Esophagus (tissue), 2 donors: ENCODE data around the gene ATP2C2. TPM values are rescaled to one million over a fixed set of nuclear protein-coding genes. Genes with fewer than 3 reads are reported as not detected.
"Not testable (repeated sequence)": the region's sequence is repeated elsewhere in the genome, so short reads cannot be mapped to it uniquely, and the experiment has no call there.

Experiments
- H3K27ac ChIP-seq, 2 donors: one replicate each; pipeline ENCODE4 v1.5.1; 2013; ENCODE audit warnings: low read depth in 2 of 2, mild to moderate bottlenecking in 2 of 2, inconsistent platforms in 1 of 2, low read length in 1 of 2, moderate library complexity in 1 of 2
- H3K27me3 ChIP-seq, 2 donors: one replicate each; pipeline ENCODE4 v1.6.1; 2013; ENCODE audit warnings: low read length in 2 of 2, control low read depth in 1 of 2, mild to moderate bottlenecking in 1 of 2; ENCODE audit not compliant: insufficient read depth in 2 of 2, control insufficient read depth in 1 of 2
- H3K36me3 ChIP-seq, 2 donors: one replicate each; pipeline ENCODE4 v1.6.1; 2013; ENCODE audit warnings: low read length in 1 of 2; ENCODE audit not compliant: control insufficient read depth in 2 of 2, insufficient read depth in 2 of 2
- H3K4me1 ChIP-seq, 2 donors: one replicate each; pipeline ENCODE4 v1.6.1; 2013; ENCODE audit warnings: low read length in 1 of 2; ENCODE audit not compliant: control insufficient read depth in 2 of 2, insufficient read depth in 2 of 2
- H3K4me3 ChIP-seq, 2 donors: one replicate each; pipeline ENCODE4 v1.5.1; 2013; ENCODE audit warnings: low read length in 2 of 2, mild to moderate bottlenecking in 2 of 2, low read depth in 1 of 2, moderate library complexity in 1 of 2
- H3K9me3 ChIP-seq, 2 donors: one replicate each; pipeline ENCODE4 v1.6.1; 2013; ENCODE audit warnings: mild to moderate bottlenecking in 2 of 2, low read depth in 1 of 2, low read length in 1 of 2, moderate library complexity in 1 of 2; ENCODE audit not compliant: control insufficient read depth in 2 of 2, insufficient read depth in 1 of 2
- WGBS, 2 donors: extraction: QIAGEN DNeasy Blood & Tissue Kit; methylation state at CpG; one replicate each; pipeline ENCODE4 v1.1.7; 2013; 5-methylcytosine and 5-hydroxymethylcytosine counted together
- polyA plus RNA-seq, 2 donors: library from polyadenylated mRNA; stranded (reverse); fragments of 200-250 nt; gene quantifications; one replicate each; pipeline ENCODE4 v1.2.3, GENCODE V29; 2013
- donor health status: healthy with polysubstance abuse.
- donor health status: Bipolar disorder and iron deficiency.

The ATP2C2 gene
- polyA plus RNA-seq, 2 donors = 1.1 to 2.2 TPM

DNA sequence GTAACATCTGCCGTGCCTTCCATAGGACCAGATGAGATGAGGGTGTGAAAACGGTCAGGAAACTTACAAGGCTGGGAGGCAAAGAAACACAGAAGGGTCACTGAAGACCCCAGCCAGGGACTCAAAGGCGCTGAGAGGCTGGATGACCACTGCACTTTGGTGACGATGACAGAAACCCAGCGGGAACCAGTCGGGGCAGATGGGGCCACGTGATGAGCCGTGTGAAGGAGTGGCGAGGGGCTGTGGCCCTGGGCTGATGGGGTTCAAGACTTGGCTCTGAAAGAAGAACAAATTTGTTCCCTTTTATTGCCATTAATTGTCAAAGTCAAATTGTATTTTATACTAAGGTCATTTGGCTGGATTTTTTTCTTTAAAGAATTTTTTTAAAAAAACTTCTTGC is 28.6 kb upstream of the ATP2C2 start:
- no peaks in the 10 kb centered on the region for H3K36me3 ChIP-seq
- H3K27me3 ChIP-seq = no peaks in the 10 kb centered on the region
- no peak overlapping the region for H3K27ac ChIP-seq
- H3K4me1 ChIP-seq = peaks cover 0 to 3% of the 10 kb centered on the region in 2 donors
- 80 to 81% methylated on average over 9 of the region's 9 CpGs for WGBS, 2 donors
- H3K9me3 ChIP-seq = no peaks in the 10 kb centered on the region
- no peak overlapping the region for H3K4me3 ChIP-seq

GRCh38 chr16:84340325-84341040 is 27.9 kb upstream of the ATP2C2 start:
- Histone ChIP-seq H3K4me3 (no peak overlapping the region), H3K9me3 (no peaks in the 10 kb centered on the region), H3K27me3 (no peaks in the 10 kb centered on the region), H3K27ac (peak overlapping the region; percentile 12 to 43), H3K4me1 (peaks cover 0 to 3% of the 10 kb centered on the region in 2 donors), H3K36me3 (no peaks in the 10 kb centered on the region)
- WGBS, 2 donors = 59 to 61% methylated on average over 18 of the region's 18 CpGs

DNA sequence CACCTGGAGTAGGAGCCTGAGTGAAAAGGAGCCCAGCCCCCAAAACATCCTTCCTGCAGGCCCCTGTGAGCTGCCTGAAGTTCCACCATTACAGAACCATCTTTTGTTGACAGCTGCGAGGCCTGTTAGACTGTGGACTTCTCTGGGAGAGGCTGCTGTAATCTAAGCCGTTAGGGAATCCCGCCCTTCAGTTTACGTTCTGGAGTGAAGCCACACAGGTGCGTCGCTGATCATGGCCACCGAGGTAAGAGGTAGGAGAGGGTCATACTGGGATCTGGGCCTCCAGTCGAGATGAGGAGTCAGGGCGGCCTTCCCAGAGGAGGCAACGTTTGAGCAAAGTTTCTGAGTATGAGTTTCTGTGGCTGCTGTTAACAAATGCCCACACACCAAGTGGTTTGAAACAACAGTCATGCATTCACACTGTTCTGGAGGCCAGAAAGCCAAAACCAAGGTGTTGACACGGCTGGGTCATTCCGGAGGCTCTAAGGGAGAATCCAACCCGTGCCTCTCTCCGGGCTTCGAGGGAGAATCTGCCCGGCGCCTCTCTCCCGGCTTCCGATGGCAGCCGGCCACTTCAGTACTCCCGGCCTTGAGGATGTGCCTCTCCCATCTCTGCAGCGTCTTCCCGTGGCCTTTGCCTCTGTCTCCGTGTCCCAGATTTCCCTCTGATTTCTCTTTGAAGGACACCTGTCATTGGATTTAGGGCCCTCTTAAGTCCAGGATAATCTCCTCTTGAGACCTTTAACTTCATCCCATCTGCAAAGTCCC is 26.6 kb upstream of the ATP2C2 start:
- 80 to 90% methylated on average over 24 of the region's 24 CpGs for WGBS, 2 donors
- Histone ChIP-seq H3K9me3 (no peaks in the 10 kb centered on the region), H3K4me1 (peaks cover 0 to 3% of the 10 kb centered on the region in 2 donors), H3K27ac (no peak overlapping the region), H3K4me3 (no peak overlapping the region), H3K27me3 (no peaks in the 10 kb centered on the region), H3K36me3 (no peaks in the 10 kb centered on the region)

- not testable (repeated sequence) for H3K4me3 ChIP-seq, H3K36me3 ChIP-seq, H3K9me3 ChIP-seq, H3K27me3 ChIP-seq, H3K4me1 ChIP-seq, H3K27ac ChIP-seq
- WGBS, 2 donors = 93 to 94% methylated on average over 10 of the region's 10 CpGs
Measured at GRCh38 chr16:84343800-84344199, 24.5 kb upstream of the ATP2C2 start.

GRCh38 chr16:84344781-84345180 is 23.6 kb upstream of the ATP2C2 start:
- Histone ChIP-seq H3K27me3 (no peaks in the 10 kb centered on the region), H3K4me1 (peaks cover 0 to 3% of the 10 kb centered on the region in 2 donors), H3K36me3 (no peaks in the 10 kb centered on the region), H3K4me3 (no peak overlapping the region), H3K9me3 (no peaks in the 10 kb centered on the region), H3K27ac (no peak overlapping the region)
- 84 to 89% methylated on average over 8 of the region's 8 CpGs for WGBS, 2 donors

DNA sequence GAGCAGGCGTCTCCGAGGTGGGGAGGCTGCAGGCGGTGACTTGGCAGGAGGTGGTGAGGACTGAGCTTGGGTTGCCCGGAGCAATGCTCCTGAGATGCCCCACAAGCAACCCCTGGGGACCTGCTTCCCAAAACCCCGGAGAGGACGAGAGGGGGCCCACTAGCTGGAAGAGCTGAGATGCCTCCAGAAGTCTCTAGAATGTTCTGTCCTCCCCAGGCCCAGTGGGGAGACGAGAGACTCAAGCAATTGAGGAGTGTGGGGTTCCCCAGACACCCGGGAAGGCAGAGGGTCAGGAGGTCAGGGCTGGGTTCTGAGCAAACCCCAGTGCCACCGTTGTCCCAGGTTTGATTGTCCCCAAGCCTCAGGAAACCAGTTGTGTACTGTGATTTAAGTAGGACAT is 21.2 kb upstream of the ATP2C2 start:
- no peak overlapping the region for H3K27ac ChIP-seq
- 80 to 87% methylated on average over 8 to 9 of the region's 9 CpGs for WGBS, 2 donors
- no peaks in the 10 kb centered on the region for H3K4me1 ChIP-seq
- no peaks in the 10 kb centered on the region for H3K27me3 ChIP-seq
- H3K4me3 ChIP-seq = no peak overlapping the region
- no peaks in the 10 kb centered on the region for H3K9me3 ChIP-seq
- no peaks in the 10 kb centered on the region for H3K36me3 ChIP-seq

DNA sequence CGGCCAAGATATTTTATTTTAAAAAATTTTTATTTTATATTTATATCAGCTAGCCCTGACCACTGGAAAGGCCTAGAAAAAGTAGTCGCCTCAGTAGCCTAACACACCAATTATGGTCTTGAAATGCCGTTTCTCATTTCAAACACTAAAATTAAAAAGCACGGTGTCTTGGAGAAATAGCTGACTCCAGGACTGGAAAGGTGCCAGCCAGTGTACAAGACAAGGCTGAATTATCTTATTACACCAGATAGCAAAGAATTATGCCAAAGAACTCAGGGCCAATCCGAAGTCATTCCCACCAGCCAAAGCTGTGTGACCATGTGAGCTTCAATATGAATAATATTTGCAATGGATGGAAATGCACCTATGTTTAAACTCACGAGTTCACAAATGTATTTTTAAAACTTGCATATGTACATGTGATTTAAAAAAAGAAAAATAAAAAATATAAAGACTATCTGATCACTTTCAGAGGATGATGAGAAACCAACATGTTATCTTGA is 19.9 kb upstream of the ATP2C2 start:
- 70 to 76% methylated on average over 6 of the region's 6 CpGs for WGBS, 2 donors
- Histone ChIP-seq H3K4me1 (no peaks in the 10 kb centered on the region), H3K4me3 (no peak overlapping the region), H3K27me3 (no peaks in the 10 kb centered on the region), H3K9me3 (no peaks in the 10 kb centered on the region), H3K27ac (no peak overlapping the region), H3K36me3 (no peaks in the 10 kb centered on the region)

- Histone ChIP-seq H3K4me1 (no peaks in the 10 kb centered on the region), H3K27ac (no peak overlapping the region), H3K4me3 (no peak overlapping the region), H3K9me3 (no peaks in the 10 kb centered on the region), H3K27me3 (no peaks in the 10 kb centered on the region), H3K36me3 (no peaks in the 10 kb centered on the region)
- WGBS, 2 donors = 87 to 90% methylated on average over 11 of the region's 11 CpGs
Measured at GRCh38 chr16:84349862-84350684, 18.3 kb upstream of the ATP2C2 start.

DNA sequence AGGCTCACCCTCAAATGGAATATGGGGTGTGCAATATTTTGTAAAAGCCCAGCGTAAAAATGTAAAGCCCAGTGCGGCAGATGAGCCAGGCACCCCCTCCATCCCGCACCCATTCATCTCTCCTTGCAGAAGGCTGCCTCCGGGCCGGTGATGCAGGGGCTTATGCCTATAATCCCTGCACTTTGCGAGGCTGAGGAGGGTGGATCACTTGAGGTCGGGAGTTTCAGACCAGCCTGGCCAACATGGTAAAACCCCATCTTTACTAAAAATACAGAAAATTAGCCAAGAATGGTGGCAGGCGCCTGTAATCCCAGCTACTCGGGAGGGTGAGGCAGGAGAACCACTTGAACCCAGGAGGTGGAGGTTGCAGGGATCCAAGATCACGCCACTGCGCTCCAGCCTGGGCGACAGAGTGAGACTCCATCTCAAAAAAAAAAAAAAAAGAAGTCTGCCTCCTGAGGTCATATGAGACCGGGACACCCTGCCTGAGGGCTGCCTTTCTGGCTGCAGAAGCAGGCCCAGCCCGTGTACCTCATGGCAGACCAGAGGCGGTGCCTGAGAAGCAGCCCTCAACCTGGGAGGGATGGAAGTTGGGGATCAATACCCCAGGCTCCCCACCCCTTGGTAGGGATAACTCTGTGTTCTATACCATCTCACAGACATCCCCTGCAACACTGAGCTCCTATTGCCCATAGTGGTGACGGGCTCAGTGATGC is 17.5 kb upstream of the ATP2C2 start:
- H3K27ac ChIP-seq = no peak overlapping the region
- H3K9me3 ChIP-seq = no peaks in the 10 kb centered on the region
- WGBS, 2 donors = 84 to 85% methylated on average over 16 of the region's 16 CpGs
- H3K4me3 ChIP-seq = no peak overlapping the region
- H3K4me1 ChIP-seq = no peaks in the 10 kb centered on the region
- H3K36me3 ChIP-seq = no peaks in the 10 kb centered on the region
- H3K27me3 ChIP-seq = no peaks in the 10 kb centered on the region
